ENCODE data around the gene FPGT.
"Not testable (repeated sequence)": the region's sequence is repeated elsewhere in the genome, so short reads cannot be mapped to it uniquely, and the experiment has no call there.

FPGT gene

GRCh38 chr1:74197657-74198552, at the start of gene FPGT, which contains the start of gene LRRIQ3:
TSS of gene FPGT (plus strand) at chr1:74198242. CDS start at chr1:74198279, 37 bp downstream.
TSS of gene LRRIQ3 (minus strand) at chr1:74198176. CDS start at chr1:74183684, 14,492 bp downstream.
- DNase-seq = peak; percentile 98

GRCh38 chr1:74160046-74160445, 38.0 kb upstream of the FPGT start:
- no peak for DNase-seq

- DNase-seq = no peak
Measured at GRCh38 chr1:74161497-74161896, 36.5 kb upstream of the FPGT start.

- no peak for DNase-seq
Measured at GRCh38 chr1:74162333-74162732, 35.7 kb upstream of the FPGT start.

GRCh38 chr1:74174423-74174822, 23.6 kb upstream of the FPGT start:
- DNase-seq = not testable (repeated sequence)

- DNase-seq = no peak
Measured at GRCh38 chr1:74180490-74180889, 17.6 kb upstream of the FPGT start.

GRCh38 chr1:74193908-74194307, 4.1 kb upstream of the FPGT start:
- no peak for DNase-seq

- no peak for DNase-seq
Measured at GRCh38 chr1:74195339-74195738, 2.7 kb upstream of the FPGT start.

GRCh38 chr1:74197255-74197654, 787 bp upstream of the FPGT start:
- no peak for DNase-seq

GRCh38 chr1:74199504-74199903, 1.5 kb downstream of the FPGT start:
- DNase-seq = no peak

- no peak for DNase-seq
Measured at GRCh38 chr1:74205266-74205665, 7.2 kb downstream of the FPGT start.

GRCh38 chr1:74215229-74215628, 17.2 kb downstream of the FPGT start:
- DNase-seq = no peak

- no peak for DNase-seq
Measured at GRCh38 chr1:74222701-74223100, 24.7 kb downstream of the FPGT start.

GRCh38 chr1:74223453-74223852, 25.4 kb downstream of the FPGT start:
- no peak for DNase-seq

- no peak for DNase-seq
Measured at GRCh38 chr1:74235153-74235552, 37.1 kb downstream of the FPGT start, which contains the start of gene TNNI3K. TSS of gene TNNI3K (plus strand) at chr1:74235387. CDS start at chr1:74235452, 65 bp downstream.

- no peak for DNase-seq
Measured at GRCh38 chr1:74236440-74236839, 38.4 kb downstream of the FPGT start.

- no peak for DNase-seq
Measured at GRCh38 chr1:74237035-74237434, 39.0 kb downstream of the FPGT start.

- DNase-seq = no peak
Measured at GRCh38 chr1:74237787-74238186, 39.7 kb downstream of the FPGT start.

- DNase-seq = no peak
Measured at GRCh38 chr1:74245168-74245772, 47.2 kb downstream of the FPGT start.

- DNase-seq = no peak
Measured at GRCh38 chr1:74246315-74246714, 48.3 kb downstream of the FPGT start.

GRCh38 chr1:74247881-74248528, 50.0 kb downstream of the FPGT start:
- no peak for DNase-seq

- not testable (repeated sequence) for DNase-seq
Measured at GRCh38 chr1:74253243-74253824, 55.3 kb downstream of the FPGT start.

All from islet precursor cell (in vitro differentiated cells).